OCI-LY7 (cell line): ENCODE data around the gene NALF2. TPM values are rescaled to one million over a fixed set of nuclear protein-coding genes. Genes with fewer than 3 reads are reported as not detected.

Experiments
- BruUV-seq: library from RNA; stranded (reverse); fragments of 400-500 nt; replicated peaks from 2 replicates; lab custom pipeline; 2021; lab: Mats Ljungman, UMichigan
- CTCF ChIA-PET: fragments of 300-600 bp; sonication (Branson Sonifier 250); formaldehyde crosslinking; loops from one replicate; lab custom pipeline; 2022; ENCODE audit warnings: antibody characterized with exemption; ENCODE audit not compliant: unreplicated experiment; lab: Charles Lee
- POLR2A ChIA-PET: fragments of 300-600 bp; sonication (Branson Sonifier 250); formaldehyde crosslinking; loops from one replicate; lab custom pipeline; 2022; ENCODE audit warnings: antibody characterized with exemption; lab: Charles Lee
- DNase-seq: peaks from one replicate; pipeline ENCODE4 v3.0.0-alpha.2; 2015; ENCODE audit warnings: low spot score
- H2AFZ ChIP-seq: fragments of 200-600 bp; sonication (generic), shearing (Covaris generic); 2 replicates; pipeline ENCODE4 v1.6.1; 2014; ENCODE audit warnings: mild to moderate bottlenecking, antibody characterized with exemption, low read length, moderate library complexity
- H3K27ac ChIP-seq: fragments of 200-600 bp; sonication (generic); 2 replicates; pipeline ENCODE4 v1.5.1; 2014; ENCODE audit warnings: mixed run types, low read depth, mild to moderate bottlenecking, moderate library complexity, low read length, inconsistent platforms; ENCODE audit not compliant: poor library complexity, severe bottlenecking
- H3K36me3 ChIP-seq: fragments of 200-600 bp; sonication (generic); 2 replicates; pipeline ENCODE4 v1.6.1; 2014; ENCODE audit warnings: mild to moderate bottlenecking, antibody characterized with exemption, low read length, moderate library complexity, mixed read lengths; ENCODE audit not compliant: insufficient read depth
- H3K4me1 ChIP-seq: fragments of 200-600 bp; sonication (generic); 2 replicates; pipeline ENCODE4 v1.5.1; 2014; ENCODE audit warnings: mild to moderate bottlenecking, low read length; ENCODE audit not compliant: insufficient read depth, poor library complexity, severe bottlenecking
- H3K4me2 ChIP-seq: fragments of 200-600 bp; sonication (generic); 2 replicates; pipeline ENCODE4 v1.6.1; 2014; ENCODE audit warnings: mild to moderate bottlenecking, low read length
- H3K4me3 ChIP-seq: fragments of 200-600 bp; sonication (generic); 2 replicates; pipeline ENCODE4 v1.5.1; 2014; ENCODE audit warnings: mild to moderate bottlenecking, low read depth, low read length; ENCODE audit not compliant: poor library complexity, severe bottlenecking
- H3K79me2 ChIP-seq: fragments of 200-600 bp; sonication (generic); 2 replicates; pipeline ENCODE4 v1.6.1; 2016; ENCODE audit warnings: low read depth, mild to moderate bottlenecking, low read length, moderate library complexity, mixed read lengths; ENCODE audit not compliant: insufficient read depth
- H3K9me2 ChIP-seq: fragments of 200-600 bp; sonication (generic); 2 replicates; pipeline ENCODE4 v1.6.1; 2016; ENCODE audit warnings: mild to moderate bottlenecking, low read length, mixed read lengths; ENCODE audit not compliant: insufficient read depth
- H3K9me3 ChIP-seq: fragments of 200-600 bp; sonication (generic); 2 replicates; pipeline ENCODE4 v1.6.1; 2014; ENCODE audit warnings: mild to moderate bottlenecking, mixed run types, low read length, mixed read lengths
- H4K20me1 ChIP-seq: fragments of 200-600 bp; sonication (generic); 2 replicates; pipeline ENCODE4 v1.6.1; 2014; ENCODE audit warnings: mild to moderate bottlenecking, antibody characterized with exemption, low read length, moderate library complexity, mixed read lengths; ENCODE audit not compliant: insufficient read depth
- CTCF ChIP-seq: fragments of 200-600 bp; sonication (generic); conservative IDR thresholded peaks from 2 replicates; pipeline ENCODE4 v1.5.1; 2014; ENCODE audit warnings: mild to moderate bottlenecking, antibody characterized with exemption, low read length, moderate library complexity, mixed read lengths
- EZH2phosphoT487 ChIP-seq: fragments of 200-600 bp; sonication (generic); IDR thresholded peaks from 2 replicates; pipeline ENCODE4 v1.6.1; 2018; ENCODE audit warnings: low read depth, borderline replicate concordance, mild to moderate bottlenecking, mixed run types, antibody characterized with exemption, low read length, moderate library complexity, mixed read lengths
- intact Hi-C: fragments of 100-400 bp; cut with micrococcal nuclease; formaldehyde crosslinking; loops from one replicate; pipeline ENCODE4 v1.10.0; 2022; ENCODE audit not compliant: unreplicated experiment
- total RNA-seq, 2 experiments: library from RNA; depleted of rRNA in 1 of 2; stranded (reverse); fragments of >200 nt in 1 of 2; shearing (Covaris generic) in 1 of 2; gene quantifications; 2 replicates each; pipeline ENCODE4 v1.2.3, GENCODE V29; 2014 to 2022

The NALF2 gene
- total RNA-seq, 2 experiments from 2014 or later, result 3.3 to 7.7 TPM

GRCh38 chrX:69538321-69538876 is 34.3 kb downstream of the NALF2 start:
- POLR2A ChIA-PET, result interaction anchor here (0.6 kb wide), 1 partner anchor 198 kb away, joined by 4 read pairs; no protein-coding TSS in a partner anchor
- Histone ChIP-seq H3K27ac (no peak overlapping the region), H3K36me3 (no peaks in the 10 kb centered on the region; the same call in 1 of the 2 replicates), H3K79me2 (no peaks in the 10 kb centered on the region), H3K4me2 (peak overlapping the region; percentile 70), H3K4me3 (no peak overlapping the region), H3K4me1 (peaks cover 26% of the 10 kb centered on the region), H4K20me1 (no peaks in the 10 kb centered on the region), H2AFZ (no peak overlapping the region; the same call in 1 of the 2 replicates), H3K9me2 (no peaks in the 10 kb centered on the region), H3K9me3 (no peaks in the 10 kb centered on the region)
- intact Hi-C loops, result loop anchor here (1.0 to 5.0 kb wide), 2 partner anchors 36 to 80 kb away; partner anchors contain the start of gene NALF2
- no TSS peak for BruUV-seq
- TF ChIP-seq EZH2phosphoT487 (no peak), CTCF (peak; percentile 69)
- CTCF ChIA-PET, result interaction anchor here (0.5 kb wide), 1 partner anchor 35 kb away, joined by 4 read pairs; the partner anchor contains the start of gene NALF2
- DNase-seq, result peak; percentile 26

GRCh38 chrX:69539437-69539836 is 35.3 kb downstream of the NALF2 start:
- H3K27ac ChIP-seq, result peak overlapping the region; percentile 64
- H4K20me1 ChIP-seq, result no peaks in the 10 kb centered on the region
- POLR2A ChIA-PET, result no interaction called here
- BruUV-seq, result no TSS peak
- DNase-seq, result peak; percentile 77
- no peaks in the 10 kb centered on the region for H3K36me3 ChIP-seq
- peak overlapping the region; percentile 27 for H3K4me3 ChIP-seq
- intact Hi-C loops, result loop anchor here (5.0 kb wide), 1 partner anchor 37 kb away; the partner anchor contains the start of gene NALF2
- peaks cover 26% of the 10 kb centered on the region for H3K4me1 ChIP-seq
- peak overlapping the region; percentile 70 for H3K4me2 ChIP-seq
- TF ChIP-seq EZH2phosphoT487, result no peak
- no peaks in the 10 kb centered on the region for H3K9me3 ChIP-seq
- no peaks in the 10 kb centered on the region for H3K79me2 ChIP-seq
- CTCF ChIA-PET, result no interaction called here
- no peaks in the 10 kb centered on the region for H3K9me2 ChIP-seq
- H2AFZ ChIP-seq, result peak overlapping the region; percentile 47; the same call in 1 of the 2 replicates

DNA sequence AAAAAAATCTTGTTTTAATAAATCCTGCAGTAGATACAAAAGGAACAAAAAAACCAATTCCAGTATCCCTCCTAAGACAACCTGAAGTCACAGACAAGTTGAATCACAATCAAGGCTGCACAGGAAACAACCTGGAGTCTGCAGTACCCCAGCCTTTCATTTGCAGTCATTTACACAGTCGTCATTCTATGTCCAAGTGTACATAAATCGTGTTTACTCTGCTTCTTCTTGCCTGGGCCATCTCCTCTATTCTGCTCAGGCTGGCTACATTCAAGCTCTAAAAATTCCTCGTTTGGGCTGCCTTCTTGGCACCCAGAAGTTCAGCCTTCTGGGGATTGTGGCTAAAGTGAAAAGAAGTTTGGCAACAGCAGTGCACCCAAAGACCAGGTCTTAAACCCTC is 37.8 kb downstream of the NALF2 start:
- H3K79me2 ChIP-seq, result no peaks in the 10 kb centered on the region
- no peaks in the 10 kb centered on the region for H3K36me3 ChIP-seq
- no peak overlapping the region for H3K27ac ChIP-seq
- no peak for DNase-seq
- no TSS peak for BruUV-seq
- H3K4me2 ChIP-seq, result no peak overlapping the region
- CTCF ChIA-PET, result no interaction called here
- intact Hi-C loops, result no loop called here
- no peak overlapping the region for H2AFZ ChIP-seq
- H3K4me1 ChIP-seq, result peaks cover 26% of the 10 kb centered on the region
- H3K9me2 ChIP-seq, result no peaks in the 10 kb centered on the region
- H3K9me3 ChIP-seq, result no peaks in the 10 kb centered on the region
- TF ChIP-seq CTCF (no peak), EZH2phosphoT487 (no peak)
- H4K20me1 ChIP-seq, result no peaks in the 10 kb centered on the region
- POLR2A ChIA-PET, result no interaction called here
- no peak overlapping the region for H3K4me3 ChIP-seq
